ENCODE results near the gene CYP39A1.

GRCh38 chr6:46690141-46690755, 37.6 kb upstream of the CYP39A1 start:
- TF ChIP-seq EZH2 (IDR thresholded peaks at IDR 0.05; ENCODE audit: low read length, missing control alignments) (no peak), CTCF (conservative IDR thresholded peaks at IDR 0.05 in 1 of 2, IDR thresholded peaks at IDR 0.05 in 1 of 2; ENCODE audit: low read depth in 1 of 2, low read length in 2 of 2) (no peak)

Data from fibroblast of lung (primary cell).